HepG2 (cell line): ENCODE results near the gene ACVR1B. TPM values are rescaled to one million over a fixed set of nuclear protein-coding genes. Genes with fewer than 3 reads are reported as not detected.

Source experiments
- ATF3 ChIP-seq: sonication (generic); formaldehyde crosslinking; IDR thresholded peaks from 2 replicates; pipeline ENCODE4 v1.4.0; 2020; ENCODE audit warnings: missing genetic modification reagents
- ETV6 ChIP-seq: sonication (generic); formaldehyde crosslinking; conservative IDR thresholded peaks from 2 replicates; pipeline ENCODE4 v1.4.0; 2020; ENCODE audit warnings: missing genetic modification reagents
- FLYWCH1 ChIP-seq: sonication (generic); formaldehyde crosslinking; IDR thresholded peaks from 2 replicates; pipeline ENCODE4 v1.8.1; 2023; ENCODE audit warnings: mild to moderate bottlenecking, missing genetic modification reagents
- HNRNPK ChIP-seq: fragments of 200-400 bp; formaldehyde crosslinking; IDR thresholded peaks from 2 replicates; pipeline ENCODE4 v1.6.1; 2018; ENCODE audit warnings: low read length, low read depth, moderate library complexity, mild to moderate bottlenecking; ENCODE audit not compliant: poor library complexity, severe bottlenecking
- JUN ChIP-seq: sonication (generic); formaldehyde crosslinking; IDR thresholded peaks from 2 replicates; pipeline ENCODE4 v1.4.0; 2020; ENCODE audit warnings: mild to moderate bottlenecking, missing genetic modification reagents
- JUNB ChIP-seq: sonication (generic); formaldehyde crosslinking; IDR thresholded peaks from 2 replicates; pipeline ENCODE4 v1.8.0; 2022; ENCODE audit warnings: missing genetic modification reagents, mild to moderate bottlenecking, borderline replicate concordance
- NR2F6 ChIP-seq, 2 experiments: IDR thresholded peaks; 2 replicates each; pipeline ENCODE4 v1.6.1; 2016; ENCODE audit warnings: antibody characterized with exemption in 1 of 2, mild to moderate bottlenecking in 1 of 2
- SIX4 ChIP-seq: sonication (generic); formaldehyde crosslinking; IDR thresholded peaks from 2 replicates; pipeline ENCODE4 v1.4.0; 2020; ENCODE audit warnings: missing genetic modification reagents
- SRSF1 ChIP-seq: fragments of 200-400 bp; formaldehyde crosslinking; optimal IDR thresholded peaks from 2 replicates; pipeline ENCODE3; 2017; ENCODE audit warnings: mild to moderate bottlenecking, low read depth, low read length, moderate library complexity
- SRSF9 ChIP-seq: fragments of 200-400 bp; formaldehyde crosslinking; IDR thresholded peaks from 2 replicates; pipeline ENCODE4 v1.6.1; 2018; ENCODE audit warnings: borderline replicate concordance, mild to moderate bottlenecking, low read depth, low read length; ENCODE audit not compliant: insufficient read depth, poor library complexity, severe bottlenecking
- SSRP1 ChIP-seq: IDR thresholded peaks from 2 replicates; pipeline ENCODE4 v1.6.1; 2016; ENCODE audit warnings: control low read depth
- ZBTB38 ChIP-seq: sonication (generic); formaldehyde crosslinking; IDR thresholded peaks from 2 replicates; pipeline ENCODE4 v1.5.1; 2020; ENCODE audit warnings: mild to moderate bottlenecking, missing genetic modification reagents
- ZC3H13 ChIP-seq: sonication (generic); formaldehyde crosslinking; IDR thresholded peaks from 2 replicates; pipeline ENCODE4 v1.8.1; 2023; ENCODE audit warnings: mild to moderate bottlenecking, missing genetic modification reagents, moderate library complexity
- ZFAT ChIP-seq: sonication (generic); formaldehyde crosslinking; conservative IDR thresholded peaks from 2 replicates; pipeline ENCODE4 v1.8.1; 2023; ENCODE audit warnings: missing genetic modification reagents, inconsistent platforms
- ZHX2 ChIP-seq, 2 experiments: sonication (generic) in 1 of 2; formaldehyde crosslinking in 1 of 2; IDR thresholded peaks; 2 replicates each; pipeline versions ENCODE4 v1.6.1 to v1.9.0; 2014 to 2022; ENCODE audit warnings: antibody characterized with exemption in 1 of 2, borderline replicate concordance in 1 of 2, inconsistent platforms in 1 of 2, low read depth in 1 of 2, missing genetic modification reagents in 1 of 2
- ZKSCAN1 ChIP-seq: fragments of 150-350 bp; IDR thresholded peaks from 2 replicates; pipeline ENCODE4 v1.6.1; 2014; ENCODE audit warnings: low read length
- ZNF138 ChIP-seq: sonication (generic); formaldehyde crosslinking; IDR thresholded peaks from 2 replicates; pipeline ENCODE4 v1.5.0; 2020; ENCODE audit warnings: mild to moderate bottlenecking, low read depth, missing genetic modification reagents
- ZNF143 ChIP-seq: sonication (generic); formaldehyde crosslinking; IDR thresholded peaks from 2 replicates; pipeline ENCODE4 v1.4.0; 2020; ENCODE audit warnings: missing genetic modification reagents
- ZNF382 ChIP-seq: sonication (generic); formaldehyde crosslinking; IDR thresholded peaks from 2 replicates; pipeline ENCODE4 v1.5.0; 2020; ENCODE audit warnings: missing genetic modification reagents, mild to moderate bottlenecking, borderline replicate concordance
- ZNF530 ChIP-seq: sonication (generic); formaldehyde crosslinking; IDR thresholded peaks from 2 replicates; pipeline ENCODE4 v1.5.0; 2020; ENCODE audit warnings: low read depth, mild to moderate bottlenecking, missing genetic modification reagents
- ZNF770 ChIP-seq: sonication (generic); formaldehyde crosslinking; IDR thresholded peaks from 2 replicates; pipeline ENCODE4 v1.5.0; 2020; ENCODE audit warnings: mild to moderate bottlenecking, missing genetic modification reagents
- ZNF781 ChIP-seq: sonication (generic); formaldehyde crosslinking; IDR thresholded peaks from 2 replicates; pipeline ENCODE4 v1.5.1; 2020; ENCODE audit warnings: borderline replicate concordance, mild to moderate bottlenecking, missing genetic modification reagents; ENCODE audit errors: not compliant biosample characterization
- polyA plus RNA-seq, 8 experiments: library from polyadenylated mRNA; depleted of rRNA in 3 of 8; stranded (reverse) in 7 of 8; unstranded in 1 of 8; fragments of >200 nt; fragmentation: Illumina TruSeq in 4 of 8; extraction: Trizol in 4 of 8; gene quantifications; 2 replicates each; pipeline versions ENCODE4 v1.2.1 to v1.2.3, GENCODE V29; 2011 to 2016; ENCODE audit warnings: low read depth in 4 of 8, missing spikeins in 1 of 8, mixed read lengths in 1 of 8; ENCODE audit not compliant: insufficient read depth in 1 of 8
- total RNA-seq, 5 experiments: library from RNA; depleted of rRNA; stranded (reverse); fragments of >200 nt; fragmentation: Illumina TruSeq; extraction: Trizol; gene quantifications; 2 replicates each; pipeline ENCODE4 v1.2.3, GENCODE V29; 2016; ENCODE audit warnings: low read depth in 1 of 5

Gene ACVR1B
- total and polyA plus RNA-seq, 2 of the 13 experiments (the other 11 are each of a cell fraction or from before 2014, with no cell fraction given) = 8.9 to 12.1 TPM

GRCh38 chr12:51976376-51977160 lies 25.1 kb downstream of the ACVR1B start (continued):
- TF ChIP-seq ZHX2 (IDR thresholded peaks at IDR 0.05; ENCODE audit: low read depth) (no peak), ZHX2 (CRISPR knock-in tag; IDR thresholded peaks at IDR 0.05; ENCODE audit: borderline replicate concordance) (no peak), ZNF382 (CRISPR knock-in tag) (no peak), JUNB (CRISPR knock-in tag) (no peak), ZKSCAN1 (no peak), SIX4 (CRISPR knock-in tag) (no peak), ZNF138 (CRISPR knock-in tag) (no peak), JUN (CRISPR knock-in tag) (no peak), FLYWCH1 (no peak), ZC3H13 (CRISPR knock-in tag) (no peak), SRSF9 (no peak), SSRP1 (CRISPR knock-in tag) (no peak), ZBTB38 (CRISPR knock-in tag) (no peak), ZFAT (CRISPR knock-in tag) (no peak), ZNF143 (CRISPR knock-in tag) (no peak), ZNF770 (CRISPR knock-in tag) (no peak), ETV6 (no peak), ZNF530 (CRISPR knock-in tag) (no peak), ZNF781 (no peak), HNRNPK (no peak), SRSF1 (no peak), NR2F6 (IDR thresholded peaks at IDR 0.05) (no peak; the same call in 1 of the 2 replicates), NR2F6 (CRISPR knock-in tag; IDR thresholded peaks at IDR 0.05) (0 out of 2 replicates have a peak, but pooled peaks have one; percentile 8), ATF3 (no peak)
